Measurements from ENCODE around the gene VKORC1. TPM values are rescaled to one million over a fixed set of nuclear protein-coding genes. Genes with fewer than 3 reads are reported as not detected.
A peak's percentile ranks its signal among the peaks of the same experiment; 100 is the strongest.

Gene VKORC1
- total RNA-seq, 2 experiments from 2014 or later: 67.3 to 72.3 TPM

DNA sequence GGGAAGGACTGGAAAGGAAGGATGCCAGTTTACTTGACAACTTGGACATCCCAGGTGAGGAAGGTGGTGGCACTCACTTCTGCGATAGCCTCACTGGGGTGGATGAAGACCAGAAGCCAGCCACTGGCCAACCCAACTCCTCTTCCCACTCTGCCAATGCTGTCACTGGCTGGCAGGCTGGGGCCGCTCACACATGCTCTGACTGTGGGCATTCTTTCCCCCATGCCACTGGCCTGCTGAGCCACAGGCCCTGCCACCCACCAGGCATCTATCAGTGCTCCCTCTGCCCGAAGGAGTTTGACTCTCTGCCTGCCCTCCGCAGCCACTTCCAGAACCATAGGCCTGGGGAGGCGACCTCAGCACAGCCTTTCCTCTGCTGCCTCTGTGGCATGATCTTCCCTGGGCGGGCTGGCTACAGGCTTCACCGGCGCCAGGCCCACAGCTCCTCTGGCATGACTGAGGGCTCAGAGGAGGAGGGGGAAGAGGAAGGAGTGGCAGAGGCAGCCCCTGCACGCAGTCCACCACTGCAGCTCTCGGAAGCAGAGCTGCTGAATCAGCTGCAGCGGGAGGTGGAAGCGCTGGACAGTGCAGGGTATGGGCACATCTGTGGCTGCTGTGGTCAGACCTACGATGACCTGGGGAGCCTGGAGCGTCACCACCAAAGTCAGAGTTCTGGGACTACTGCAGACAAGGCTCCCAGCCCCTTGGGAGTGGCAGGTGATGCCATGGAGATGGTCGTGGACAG, 15.8 kb downstream of the VKORC1 start:
- ChIA-PET CTCF (no interaction called here), POLR2A (no interaction called here)
- H3K4me1 Mint-ChIP-seq (ENCODE audit: low read depth): peaks cover 22% of the 10 kb centered on the region
- intact Hi-C loops (cut with micrococcal nuclease): no loop called here
- no peaks in the 10 kb centered on the region for H3K9me3 Mint-ChIP-seq
- H3K27ac Mint-ChIP-seq: peak overlapping the region; percentile 13
- no peaks in the 10 kb centered on the region for H3K27me3 Mint-ChIP-seq
- no peak overlapping the region for H3K4me3 Mint-ChIP-seq
- DNase-seq: no peak
- H3K36me3 Mint-ChIP-seq: peaks cover 26% of the 10 kb centered on the region

- Mint-ChIP-seq H3K4me3 (no peak overlapping the region), H3K4me1 (ENCODE audit: low read depth) (peaks cover 22% of the 10 kb centered on the region), H3K27me3 (no peaks in the 10 kb centered on the region), H3K36me3 (peaks cover 23% of the 10 kb centered on the region), H3K9me3 (no peaks in the 10 kb centered on the region), H3K27ac (no peak overlapping the region)
- ChIA-PET CTCF (no interaction called here), POLR2A (no interaction called here)
- DNase-seq: no peak
- intact Hi-C loops (cut with micrococcal nuclease): no loop called here
Measured at GRCh38 chr16:31077592-31078396, 16.8 kb downstream of the VKORC1 start.

GRCh38 chr16:31077024-31077423, 17.6 kb downstream of the VKORC1 start:
- Mint-ChIP-seq H3K4me1 (ENCODE audit: low read depth) (peaks cover 25% of the 10 kb centered on the region), H3K4me3 (no peak overlapping the region), H3K27ac (no peak overlapping the region), H3K9me3 (no peaks in the 10 kb centered on the region), H3K36me3 (peaks cover 22% of the 10 kb centered on the region), H3K27me3 (no peaks in the 10 kb centered on the region)
- no peak for DNase-seq
- intact Hi-C loops (cut with micrococcal nuclease): no loop called here
- CTCF ChIA-PET: no interaction called here
- POLR2A ChIA-PET: no interaction called here

DNA sequence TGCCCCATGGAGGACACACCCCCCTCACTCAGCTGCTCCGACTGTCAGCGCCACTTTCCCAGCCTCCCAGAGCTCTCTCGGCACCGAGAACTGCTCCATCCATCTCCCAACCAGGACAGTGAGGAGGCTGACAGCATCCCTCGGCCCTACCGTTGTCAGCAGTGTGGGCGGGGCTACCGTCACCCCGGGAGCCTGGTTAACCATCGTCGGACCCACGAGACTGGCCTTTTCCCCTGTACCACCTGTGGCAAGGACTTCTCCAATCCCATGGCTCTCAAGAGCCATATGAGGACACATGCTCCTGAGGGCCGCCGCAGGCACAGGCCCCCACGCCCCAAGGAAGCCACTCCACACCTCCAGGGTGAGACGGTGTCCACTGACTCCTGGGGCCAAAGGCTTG, 18.3 kb downstream of the VKORC1 start:
- intact Hi-C loops (cut with micrococcal nuclease): no loop called here
- Mint-ChIP-seq H3K27ac (no peak overlapping the region), H3K36me3 (peaks cover 22% of the 10 kb centered on the region), H3K4me1 (ENCODE audit: low read depth) (peaks cover 31% of the 10 kb centered on the region), H3K9me3 (no peaks in the 10 kb centered on the region), H3K27me3 (no peaks in the 10 kb centered on the region), H3K4me3 (no peak overlapping the region)
- DNase-seq: no peak
- ChIA-PET POLR2A (no interaction called here), CTCF (interaction anchor here (0.8 kb wide), 1 partner anchor 66 kb away, joined by 3 read pairs; no protein-coding TSS in a partner anchor)

- CTCF ChIA-PET: interaction anchor here (1.9 to 2.4 kb wide), 2 partner anchors 68 to 121 kb away, joined by 9 to 22 read pairs; no protein-coding TSS in a partner anchor
Measured at GRCh38 chr16:31074814-31075183, 19.8 kb downstream of the VKORC1 start.

DNA sequence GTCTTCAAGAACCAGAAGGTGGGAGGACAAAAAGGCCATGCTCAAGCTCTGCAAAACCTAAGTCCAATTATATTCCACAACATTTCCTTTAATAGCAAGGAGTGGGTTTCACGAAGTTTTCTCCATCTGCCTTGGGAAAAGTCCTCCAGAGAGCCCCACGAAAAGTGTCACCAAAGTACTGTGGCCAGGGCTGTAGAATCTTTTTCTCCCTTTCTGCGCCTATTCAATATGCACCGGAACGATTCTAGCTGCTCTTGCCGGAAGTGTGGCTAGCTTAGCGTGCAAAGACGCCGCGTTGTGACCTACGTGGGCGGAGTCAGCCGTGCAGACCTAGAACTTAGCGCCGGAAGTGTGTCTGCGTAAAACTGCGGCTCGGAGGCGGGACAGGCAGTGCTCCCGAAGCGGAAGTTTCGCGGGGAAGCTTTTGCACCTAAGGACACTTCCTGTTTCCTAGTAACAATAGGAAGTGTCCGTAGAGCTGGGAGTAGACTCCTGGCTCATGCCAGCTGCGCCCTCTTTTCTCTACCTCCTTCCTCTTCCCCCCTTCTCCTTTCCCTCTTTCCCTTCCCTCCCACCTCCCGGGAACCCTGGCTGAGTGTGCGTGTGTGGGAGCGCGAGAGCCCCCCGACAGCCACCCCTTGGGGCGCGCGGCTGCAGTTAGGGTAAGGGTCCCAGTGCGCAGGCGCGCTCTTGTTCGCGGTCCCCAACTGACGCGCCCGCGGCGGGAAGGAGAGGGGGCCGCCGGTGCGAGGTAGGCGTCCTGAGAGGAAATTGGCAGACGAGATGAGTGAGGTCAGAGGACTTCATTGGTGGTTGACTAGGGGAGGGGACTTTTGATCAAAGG, 20.4 kb downstream of the VKORC1 start, which contains the start of the genes ZNF646 and ZNF668:
Gene ZNF646 (plus strand): TSS at position 453 of the 844 bp plus-strand sequence. CDS start 1,903 bp downstream, outside the sequence.
Gene ZNF668 (minus strand): TSS at position 271 of the 844 bp plus-strand sequence. CDS start 9,781 bp downstream, outside the sequence.
- Mint-ChIP-seq H3K27ac (peak within 1 kb of the TSS; percentile 97), H3K36me3 (peaks cover 14% of the 10 kb centered on the region), H3K9me3 (no peaks in the 10 kb centered on the region), H3K27me3 (no peaks in the 10 kb centered on the region), H3K4me3 (peak within 1 kb of the TSS; percentile 98), H3K4me1 (ENCODE audit: low read depth) (peaks cover 30% of the 10 kb centered on the region)
- ChIA-PET CTCF (interaction anchor here (0.6 to 3.4 kb wide), 6 partner anchors 24 to 140 kb away, joined by 3 to 22 read pairs (median 7); partner anchors contain the start of genes HSD3B7 and KAT8), POLR2A (interaction anchor here (0.6 to 2.4 kb wide), 15 partner anchors 10 to 796 kb away, joined by 3 to 23 read pairs (median 5); partner anchors contain the start of genes ARMC5, FUS, KAT8 and SETD1A)
- peak; percentile 99 for DNase-seq
- intact Hi-C loops (cut with micrococcal nuclease): loop anchor here (1.0 to 2.0 kb wide), 10 partner anchors 20 to 795 kb away; partner anchors contain the start of genes ARMC5, FUS, KAT8 and SETD1A

More at GRCh38 chr16:31074814-31075183, 19.8 kb downstream of the VKORC1 start:
- intact Hi-C loops (cut with micrococcal nuclease): loop anchor here (1.0 to 2.0 kb wide), 10 partner anchors 20 to 794 kb away; partner anchors contain the start of genes ARMC5, FUS, KAT8 and SETD1A
- Mint-ChIP-seq H3K27me3 (no peaks in the 10 kb centered on the region), H3K36me3 (peaks cover 17% of the 10 kb centered on the region), H3K4me1 (ENCODE audit: low read depth) (peaks cover 27% of the 10 kb centered on the region), H3K9me3 (no peaks in the 10 kb centered on the region), H3K27ac (peak overlapping the region; percentile 92), H3K4me3 (peak overlapping the region; percentile 89)
- POLR2A ChIA-PET: interaction anchor here (0.6 to 2.4 kb wide), 10 partner anchors 10 to 117 kb away, joined by 3 to 23 read pairs (median 6); partner anchors contain the start of genes FUS, KAT8, SETD1A and STX4
- DNase-seq: no peak

DNA sequence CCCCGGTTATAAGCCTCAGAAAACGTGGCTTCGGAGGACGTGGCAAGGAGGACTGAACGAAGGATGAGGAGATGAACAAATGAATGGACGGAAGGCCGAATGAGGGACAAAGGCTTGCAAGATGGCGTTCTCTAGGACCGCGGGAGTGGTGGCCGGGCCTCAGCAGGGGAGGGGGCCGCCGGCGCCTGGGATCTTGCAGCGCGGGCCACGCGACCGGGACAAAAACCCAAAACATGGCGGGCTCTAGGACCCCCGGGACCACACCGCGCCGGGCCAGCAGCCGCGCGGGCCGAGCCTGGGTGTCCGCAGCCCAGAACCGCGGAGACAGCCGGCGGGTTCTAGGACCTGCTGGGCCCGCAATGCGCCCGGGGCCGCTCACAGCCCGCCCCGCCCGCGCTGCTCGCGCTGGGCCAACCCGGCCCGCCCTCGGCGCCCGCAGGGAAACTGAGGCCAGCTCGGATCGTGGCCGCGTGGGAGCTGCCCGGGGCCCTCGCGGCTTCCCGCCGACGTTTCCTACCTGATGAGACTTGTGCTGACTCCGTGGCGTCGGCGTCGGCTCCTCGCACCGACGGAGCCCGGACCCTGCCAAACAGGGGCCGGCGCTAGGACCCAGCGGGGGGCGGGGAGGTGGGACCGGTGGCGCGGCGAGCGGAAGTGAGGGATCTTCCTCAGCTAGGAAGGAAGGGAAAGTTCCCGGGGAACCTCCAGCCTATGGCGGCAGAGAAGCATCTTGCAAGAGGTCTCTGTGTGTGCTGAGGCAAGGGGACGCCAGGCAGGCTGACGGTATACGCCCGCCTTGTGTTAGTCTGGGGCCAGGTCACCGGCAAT, 21.2 kb downstream of the VKORC1 start:
- Mint-ChIP-seq H3K27ac (peak overlapping the region; percentile 97), H3K4me1 (ENCODE audit: low read depth) (peaks cover 34% of the 10 kb centered on the region), H3K27me3 (no peaks in the 10 kb centered on the region), H3K4me3 (peak overlapping the region; percentile 98), H3K9me3 (no peaks in the 10 kb centered on the region), H3K36me3 (peaks cover 6% of the 10 kb centered on the region)
- POLR2A ChIA-PET: interaction anchor here (0.6 to 2.4 kb wide), 13 partner anchors 9 to 796 kb away, joined by 3 to 23 read pairs (median 5); partner anchors contain the start of genes ARMC5, FUS, KAT8 and SETD1A
- intact Hi-C loops (cut with micrococcal nuclease): no loop called here
- CTCF ChIA-PET: interaction anchor here (0.6 to 3.4 kb wide), 7 partner anchors 19 to 139 kb away, joined by 3 to 22 read pairs (median 5); partner anchors contain the start of genes HSD3B7 and KAT8
- peak; percentile 93 for DNase-seq

GRCh38 chr16:31072540-31073141, 22.0 kb downstream of the VKORC1 start:
- no peaks in the 10 kb centered on the region for H3K36me3 Mint-ChIP-seq
- intact Hi-C loops (cut with micrococcal nuclease): no loop called here
- POLR2A ChIA-PET: interaction anchor here (1.5 to 2.4 kb wide), 5 partner anchors 8 to 107 kb away, joined by 5 to 23 read pairs (median 16); partner anchors contain the start of genes FUS, KAT8 and VKORC1
- CTCF ChIA-PET: interaction anchor here (1.3 to 3.4 kb wide), 4 partner anchors 20 to 119 kb away, joined by 3 to 22 read pairs (median 14); partner anchors contain the start of gene HSD3B7
- no peaks in the 10 kb centered on the region for H3K27me3 Mint-ChIP-seq
- H3K27ac Mint-ChIP-seq: peak overlapping the region; percentile 97
- peaks cover 34% of the 10 kb centered on the region for H3K4me1 Mint-ChIP-seq (ENCODE audit: low read depth)
- peak overlapping the region; percentile 98 for H3K4me3 Mint-ChIP-seq
- DNase-seq: peak; percentile 65
- H3K9me3 Mint-ChIP-seq: no peaks in the 10 kb centered on the region

DNA sequence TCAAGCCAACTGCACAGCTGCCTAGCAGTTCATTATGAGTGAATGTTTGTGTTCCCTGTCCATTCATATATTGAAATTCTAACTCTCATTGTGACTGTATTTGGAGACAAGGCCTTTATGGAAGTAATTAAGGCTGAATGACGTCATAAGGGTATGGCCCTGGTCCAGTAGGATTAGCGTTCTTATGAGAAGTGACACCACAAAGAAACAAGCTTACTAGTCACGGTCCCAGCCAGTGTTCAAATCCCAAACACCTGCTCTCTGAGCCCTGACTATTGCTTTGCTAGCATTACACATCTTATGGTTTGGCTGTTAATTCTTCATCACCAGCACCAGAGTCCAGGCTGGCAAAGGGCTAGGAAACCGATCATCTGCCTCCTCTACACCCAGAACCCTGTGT, 22.7 kb downstream of the VKORC1 start:
- Mint-ChIP-seq H3K4me1 (ENCODE audit: low read depth) (peaks cover 34% of the 10 kb centered on the region), H3K4me3 (peak overlapping the region; percentile 98), H3K9me3 (no peaks in the 10 kb centered on the region), H3K36me3 (no peaks in the 10 kb centered on the region), H3K27me3 (no peaks in the 10 kb centered on the region), H3K27ac (peak overlapping the region; percentile 97)
- intact Hi-C loops (cut with micrococcal nuclease): no loop called here
- peak; percentile 26 for DNase-seq
- ChIA-PET POLR2A (interaction anchor here (1.3 kb wide), 1 partner anchor 108 kb away, joined by 5 read pairs; the partner anchor contains the start of gene FUS), CTCF (interaction anchor here (1.6 to 3.4 kb wide), 2 partner anchors 70 to 86 kb away, joined by 5 to 18 read pairs; partner anchors contain the start of gene HSD3B7)

- no peak overlapping the region for H3K27ac Mint-ChIP-seq
- H3K4me3 Mint-ChIP-seq: no peak overlapping the region
Measured at GRCh38 chr16:31067342-31067741, 27.3 kb downstream of the VKORC1 start.

More at GRCh38 chr16:31067342-31067741, 27.3 kb downstream of the VKORC1 start:
- Mint-ChIP-seq H3K4me1 (ENCODE audit: low read depth) (peaks cover 45% of the 10 kb centered on the region), H3K36me3 (peaks cover 15% of the 10 kb centered on the region), H3K9me3 (no peaks in the 10 kb centered on the region), H3K27me3 (no peaks in the 10 kb centered on the region)
- DNase-seq: no peak
- ChIA-PET POLR2A (no interaction called here), CTCF (interaction anchor here (0.6 to 2.0 kb wide), 4 partner anchors 33 to 801 kb away, joined by 3 to 5 read pairs (median 4); no protein-coding TSS in a partner anchor)
- intact Hi-C loops (cut with micrococcal nuclease): no loop called here
